ENCODE measurements around the gene HERC6.

DNA sequence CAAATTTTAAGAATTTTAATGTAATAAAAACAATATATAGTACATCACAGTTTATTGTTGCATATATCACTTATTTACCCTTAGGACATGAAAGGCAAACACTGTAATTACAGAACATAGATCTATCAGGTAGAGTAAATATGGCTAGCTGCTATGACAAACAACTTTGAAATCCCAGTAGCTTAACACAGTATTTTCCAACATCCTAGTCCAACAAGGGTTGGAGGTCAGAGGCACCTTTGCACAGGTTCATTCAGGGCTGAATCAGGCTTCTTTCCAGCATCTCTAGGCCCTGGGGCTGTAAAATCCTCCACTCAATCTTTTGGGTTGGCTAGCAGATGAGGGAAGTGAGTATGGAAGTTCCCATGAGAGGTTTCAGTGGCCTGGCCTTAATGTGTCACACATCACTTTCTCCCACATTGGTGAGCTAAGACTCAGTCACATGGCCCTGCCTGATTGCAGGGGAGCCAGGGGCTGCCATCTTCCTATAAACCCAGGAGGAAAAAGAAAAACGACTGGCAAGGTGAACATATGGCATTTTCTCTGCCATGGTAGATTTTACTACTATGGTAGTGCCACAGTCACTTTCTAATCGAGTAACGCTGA is 32.9 kb downstream of the HERC6 start:
- TF ChIP-seq, protein P1, sequence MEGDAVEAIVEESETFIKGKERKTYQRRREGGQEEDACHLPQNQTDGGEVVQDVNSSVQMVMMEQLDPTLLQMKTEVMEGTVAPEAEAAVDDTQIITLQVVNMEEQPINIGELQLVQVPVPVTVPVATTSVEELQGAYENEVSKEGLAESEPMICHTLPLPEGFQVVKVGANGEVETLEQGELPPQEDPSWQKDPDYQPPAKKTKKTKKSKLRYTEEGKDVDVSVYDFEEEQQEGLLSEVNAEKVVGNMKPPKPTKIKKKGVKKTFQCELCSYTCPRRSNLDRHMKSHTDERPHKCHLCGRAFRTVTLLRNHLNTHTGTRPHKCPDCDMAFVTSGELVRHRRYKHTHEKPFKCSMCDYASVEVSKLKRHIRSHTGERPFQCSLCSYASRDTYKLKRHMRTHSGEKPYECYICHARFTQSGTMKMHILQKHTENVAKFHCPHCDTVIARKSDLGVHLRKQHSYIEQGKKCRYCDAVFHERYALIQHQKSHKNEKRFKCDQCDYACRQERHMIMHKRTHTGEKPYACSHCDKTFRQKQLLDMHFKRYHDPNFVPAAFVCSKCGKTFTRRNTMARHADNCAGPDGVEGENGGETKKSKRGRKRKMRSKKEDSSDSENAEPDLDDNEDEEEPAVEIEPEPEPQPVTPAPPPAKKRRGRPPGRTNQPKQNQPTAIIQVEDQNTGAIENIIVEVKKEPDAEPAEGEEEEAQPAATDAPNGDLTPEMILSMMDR (conservative IDR thresholded peaks at IDR 0.05), result no peak
- TF ChIP-seq ZFX (IDR thresholded peaks at IDR 0.05), result no peak

Measured in C4-2B (cell line).